ENCODE measurements around the gene USH1C. TPM values are rescaled to one million over a fixed set of nuclear protein-coding genes. Genes with fewer than 3 reads are reported as not detected.

Gene USH1C
- total RNA-seq, 2 donors from 2014 or later = 12.7 to 20.8 TPM

GRCh38 chr11:17575431-17576425 is 31.5 kb upstream of the USH1C start:
- ATAC-seq (no peak), DNase-seq (no peak)
- Histone ChIP-seq H3K36me3 (replicated peaks in 1 of 2; ENCODE audit: insufficient read depth in 1 of 2, low read depth in 2 of 2) (no peaks in the 10 kb centered on the region), H3K9me3 (no peaks in the 10 kb centered on the region), H3K27ac (no peak overlapping the region), H3K4me3 (no peak overlapping the region), H3K27me3 (no peaks in the 10 kb centered on the region), H3K4me1 (no peaks in the 10 kb centered on the region)
- TF ChIP-seq, protein P1, sequence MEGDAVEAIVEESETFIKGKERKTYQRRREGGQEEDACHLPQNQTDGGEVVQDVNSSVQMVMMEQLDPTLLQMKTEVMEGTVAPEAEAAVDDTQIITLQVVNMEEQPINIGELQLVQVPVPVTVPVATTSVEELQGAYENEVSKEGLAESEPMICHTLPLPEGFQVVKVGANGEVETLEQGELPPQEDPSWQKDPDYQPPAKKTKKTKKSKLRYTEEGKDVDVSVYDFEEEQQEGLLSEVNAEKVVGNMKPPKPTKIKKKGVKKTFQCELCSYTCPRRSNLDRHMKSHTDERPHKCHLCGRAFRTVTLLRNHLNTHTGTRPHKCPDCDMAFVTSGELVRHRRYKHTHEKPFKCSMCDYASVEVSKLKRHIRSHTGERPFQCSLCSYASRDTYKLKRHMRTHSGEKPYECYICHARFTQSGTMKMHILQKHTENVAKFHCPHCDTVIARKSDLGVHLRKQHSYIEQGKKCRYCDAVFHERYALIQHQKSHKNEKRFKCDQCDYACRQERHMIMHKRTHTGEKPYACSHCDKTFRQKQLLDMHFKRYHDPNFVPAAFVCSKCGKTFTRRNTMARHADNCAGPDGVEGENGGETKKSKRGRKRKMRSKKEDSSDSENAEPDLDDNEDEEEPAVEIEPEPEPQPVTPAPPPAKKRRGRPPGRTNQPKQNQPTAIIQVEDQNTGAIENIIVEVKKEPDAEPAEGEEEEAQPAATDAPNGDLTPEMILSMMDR (IDR thresholded peaks at IDR 0.05) = no peak
- no peak for TF ChIP-seq POLR2A (IDR thresholded peaks at IDR 0.05)
- intact Hi-C loops (cut with DNase I) = no loop called here
- 74 to 80% methylated on average over 16 of the region's 16 CpGs for WGBS, 2 donors

DNA sequence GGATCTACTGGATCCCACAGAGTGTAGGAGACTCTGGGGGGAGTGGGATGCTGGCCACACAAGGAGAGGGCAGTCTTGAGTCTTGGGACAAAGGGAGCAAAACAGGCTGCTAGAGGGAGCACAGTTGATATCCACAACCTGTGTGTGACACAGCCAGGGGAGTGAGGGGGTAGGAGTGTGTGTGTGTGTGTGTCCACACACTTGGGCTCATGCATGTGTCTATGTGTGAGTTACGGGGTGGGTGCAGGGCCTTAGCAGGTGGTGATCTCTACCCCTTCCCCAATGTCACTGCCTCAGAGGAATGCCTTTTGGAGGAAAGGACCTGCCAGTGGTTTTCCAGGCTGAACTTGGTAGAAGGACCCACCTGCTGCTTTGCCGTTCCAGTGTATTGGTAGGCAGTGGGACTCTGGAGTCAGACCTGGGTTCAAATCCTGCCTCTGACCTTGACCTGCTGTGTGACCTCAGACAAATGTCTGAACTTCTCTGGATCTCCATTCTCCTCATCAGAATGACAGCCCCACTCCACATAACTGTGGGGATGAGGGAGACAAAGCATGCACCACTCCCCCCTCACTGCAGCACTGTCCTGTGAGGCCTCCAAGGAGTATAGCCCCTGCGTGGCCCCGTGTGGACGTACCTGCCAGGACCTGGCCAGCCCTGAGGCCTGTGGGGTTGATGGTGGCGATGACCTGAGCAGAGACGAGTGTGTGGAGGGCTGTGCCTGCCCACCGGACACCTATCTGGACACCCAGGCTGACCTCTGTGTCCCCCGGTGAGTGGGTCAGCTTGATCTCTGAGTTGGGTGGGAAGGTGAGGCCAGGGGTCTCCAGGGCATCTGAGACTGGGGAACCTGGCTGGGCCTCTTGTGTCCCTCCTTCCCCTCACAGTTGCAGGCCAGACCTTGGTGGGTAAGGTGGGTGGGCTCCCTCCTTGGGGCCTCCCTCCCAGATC is 30.2 kb upstream of the USH1C start:
- intact Hi-C loops (cut with DNase I) = no loop called here

DNA sequence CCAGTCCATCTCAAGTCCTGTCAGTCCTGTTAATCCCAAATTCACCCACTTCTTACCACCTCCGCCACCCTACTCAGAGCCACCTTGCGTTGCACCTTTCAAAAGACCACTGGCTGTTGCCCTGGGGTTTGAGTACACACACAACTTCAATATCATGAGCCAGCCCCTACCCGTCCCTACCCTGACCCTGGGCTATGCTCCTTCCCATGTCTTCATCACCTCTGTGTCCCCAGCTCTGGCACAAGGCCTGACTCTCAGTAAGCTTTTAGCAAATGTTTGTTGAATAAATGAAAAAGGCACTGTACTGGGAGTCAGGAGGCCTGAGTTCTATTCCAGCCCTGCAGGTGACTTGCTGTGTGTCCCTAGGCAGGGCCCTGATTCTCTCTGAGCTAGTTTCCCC is 29.3 kb upstream of the USH1C start:
- no peak for DNase-seq
- Histone ChIP-seq H3K27ac (no peak overlapping the region), H3K27me3 (no peaks in the 10 kb centered on the region), H3K4me3 (no peak overlapping the region), H3K36me3 (replicated peaks in 1 of 2; ENCODE audit: insufficient read depth in 1 of 2, low read depth in 2 of 2) (no peaks in the 10 kb centered on the region), H3K4me1 (no peaks in the 10 kb centered on the region), H3K9me3 (no peaks in the 10 kb centered on the region)
- no peak for ATAC-seq
- 85 to 97% methylated on average over 3 of the region's 3 CpGs for WGBS, 2 donors
- TF ChIP-seq, protein P1 (IDR thresholded peaks at IDR 0.05) = no peak
- no peak for TF ChIP-seq POLR2A (IDR thresholded peaks at IDR 0.05)
- intact Hi-C loops (cut with DNase I) = no loop called here

More for the DNA sequence above, 30.2 kb upstream of the USH1C start:
- WGBS, 2 donors = 86 to 100% methylated on average over 1 to 9 of the region's 9 CpGs
- Histone ChIP-seq H3K27me3 (no peaks in the 10 kb centered on the region), H3K4me3 (no peak overlapping the region), H3K27ac (no peak overlapping the region), H3K36me3 (replicated peaks in 1 of 2; ENCODE audit: insufficient read depth in 1 of 2, low read depth in 2 of 2) (no peaks in the 10 kb centered on the region), H3K4me1 (no peaks in the 10 kb centered on the region), H3K9me3 (no peaks in the 10 kb centered on the region)
- no peak for TF ChIP-seq POLR2A (IDR thresholded peaks at IDR 0.05)
- TF ChIP-seq, protein P1 (IDR thresholded peaks at IDR 0.05) = no peak
- ATAC-seq = no peak
- no peak for DNase-seq

GRCh38 chr11:17572791-17573460 is 28.7 kb upstream of the USH1C start:
- Histone ChIP-seq H3K36me3 (replicated peaks in 1 of 2; ENCODE audit: insufficient read depth in 1 of 2, low read depth in 2 of 2) (no peaks in the 10 kb centered on the region), H3K4me1 (no peaks in the 10 kb centered on the region), H3K27ac (no peak overlapping the region), H3K4me3 (no peak overlapping the region), H3K9me3 (no peaks in the 10 kb centered on the region), H3K27me3 (no peaks in the 10 kb centered on the region)
- intact Hi-C loops (cut with DNase I) = no loop called here
- WGBS, 2 donors = 81 to 92% methylated on average over 15 to 20 of the region's 20 CpGs
- ATAC-seq (no peak), DNase-seq (no peak)
- no peak for TF ChIP-seq POLR2A (IDR thresholded peaks at IDR 0.05)
- TF ChIP-seq, protein P1 (IDR thresholded peaks at IDR 0.05) = no peak

All from body of pancreas (tissue), 4 donors.